SK-N-SH (cell line): ENCODE data around the gene TFEB. TPM values are rescaled to one million over a fixed set of nuclear protein-coding genes. Genes with fewer than 3 reads are reported as not detected.

Source experiments
- CTCF ChIA-PET: fragments of 300-600, 350-600 bp; formaldehyde crosslinking; extraction: SDS; loops from one replicate; lab custom pipeline; 2021; lab: Yijun Ruan, JAX
- POLR2A ChIA-PET: fragments of 350-600 bp; sonication (Branson Sonifier 250); formaldehyde crosslinking; extraction: SDS; loops from one replicate; lab custom pipeline; 2020; ENCODE audit warnings: antibody characterized with exemption, inconsistent platforms; lab: Yijun Ruan, JAX
- DNase-seq: peaks from one replicate; pipeline ENCODE4 v3.0.0; 2012
- H2AFZ ChIP-seq: fragments of 200-600 bp; sonication (generic); 2 replicates; pipeline ENCODE4 v1.8.1; 2016; ENCODE audit warnings: antibody characterized with exemption, mild to moderate bottlenecking, low read depth
- H3F3A ChIP-seq: fragments of 200-600 bp; sonication (generic); replicated peaks from 2 replicates; pipeline ENCODE3; 2016; ENCODE audit warnings: antibody characterized with exemption, mild to moderate bottlenecking; ENCODE audit not compliant: insufficient read depth
- H3K27ac ChIP-seq, 2 experiments: fragments of 200-500 bp in 1 of 2; fragments of 200-600 bp in 1 of 2; sonication (Bioruptor generic) in 1 of 2; sonication (generic), shearing (Covaris generic) in 1 of 2; 2 replicates each; pipeline versions ENCODE4 v1.5.1 to v1.6.1; 2014 to 2016; ENCODE audit warnings: low read depth in 2 of 2, inconsistent platforms in 1 of 2, low read length in 1 of 2, mild to moderate bottlenecking in 1 of 2, mixed read lengths in 1 of 2
- H3K27me3 ChIP-seq: fragments of 200-600 bp; sonication (generic), shearing (Covaris generic); 2 replicates; pipeline ENCODE4 v1.6.1; 2016; ENCODE audit warnings: mixed run types; ENCODE audit not compliant: insufficient read depth
- H3K36me3 ChIP-seq, 2 experiments: fragments of 200-500 bp in 1 of 2; fragments of 200-600 bp in 1 of 2; sonication (Bioruptor generic) in 1 of 2; sonication (generic) in 1 of 2; replicated peaks in 1 of 2; 2 replicates each; pipeline versions ENCODE3 to v1.5.1; 2014 to 2016; ENCODE audit warnings: low read length in 1 of 2, mild to moderate bottlenecking in 1 of 2; ENCODE audit not compliant: insufficient read depth in 2 of 2, control insufficient read depth in 1 of 2
- H3K4me1 ChIP-seq, 2 experiments: fragments of 200-500 bp in 1 of 2; fragments of 200-600 bp in 1 of 2; sonication (Bioruptor generic) in 1 of 2; sonication (generic), shearing (Covaris generic) in 1 of 2; 2 replicates each; pipeline versions ENCODE4 v1.5.1 to v1.6.1; 2014 to 2016; ENCODE audit warnings: low read depth in 1 of 2, low read length in 1 of 2, mixed run types in 1 of 2; ENCODE audit not compliant: insufficient read depth in 2 of 2, control insufficient read depth in 1 of 2
- H3K4me2 ChIP-seq: fragments of 200-600 bp; sonication (generic), shearing (Covaris generic); 2 replicates; pipeline ENCODE4 v1.6.1; 2017; ENCODE audit warnings: mixed run types
- H3K4me3 ChIP-seq, 2 experiments: fragments of 200-500 bp in 1 of 2; fragments of 200-600 bp in 1 of 2; sonication (Bioruptor generic) in 1 of 2; sonication (generic), shearing (Covaris generic) in 1 of 2; 2 replicates each; pipeline versions ENCODE4 v1.5.1 to v1.8.1; 2014 to 2016; ENCODE audit warnings: low read depth in 2 of 2, inconsistent platforms in 1 of 2, low read length in 1 of 2, mild to moderate bottlenecking in 1 of 2, mixed read lengths in 1 of 2, moderate library complexity in 1 of 2
- H3K79me2 ChIP-seq: fragments of 200-600 bp; sonication (generic); 2 replicates; pipeline ENCODE4 v1.8.1; 2017; ENCODE audit warnings: mild to moderate bottlenecking; ENCODE audit not compliant: insufficient read depth
- H3K9ac ChIP-seq: fragments of 200-600 bp; sonication (generic); 2 replicates; pipeline ENCODE4 v1.6.1; 2017; ENCODE audit warnings: mixed run types
- H3K9me2 ChIP-seq: fragments of 200-600 bp; sonication (generic); 2 replicates; pipeline ENCODE4 v1.6.1; 2017; ENCODE audit warnings: mixed run types
- H3K9me3 ChIP-seq: fragments of 200-600 bp; sonication (generic); 2 replicates; pipeline ENCODE4 v1.6.1; 2017; ENCODE audit warnings: mixed run types, mild to moderate bottlenecking, moderate library complexity
- H4K20me1 ChIP-seq: fragments of 200-600 bp; sonication (generic); 2 replicates; pipeline ENCODE4 v1.6.1; 2017; ENCODE audit warnings: mild to moderate bottlenecking, mixed run types; ENCODE audit not compliant: insufficient read depth
- EP300 ChIP-seq, 2 experiments: IDR thresholded peaks; 2 replicates each; pipeline versions ENCODE4 v1.4.0 to v1.6.1; 2012; ENCODE audit warnings: borderline replicate concordance in 1 of 2, low read depth in 1 of 2, low read length in 1 of 2
- EZH2phosphoT487 ChIP-seq: fragments of 200-600 bp; sonication (generic); IDR thresholded peaks from 2 replicates; pipeline ENCODE4 v1.6.1; 2017; ENCODE audit warnings: low read depth, mixed run types, mild to moderate bottlenecking, antibody characterized with exemption, moderate library complexity, borderline replicate concordance
- FOSL2 ChIP-seq: IDR thresholded peaks from 2 replicates; pipeline ENCODE4 v1.4.0; 2012; ENCODE audit warnings: low read depth, mild to moderate bottlenecking, moderate library complexity, borderline replicate concordance
- FOXM1 ChIP-seq: IDR thresholded peaks from 2 replicates; pipeline ENCODE4 v1.4.0; 2012; ENCODE audit warnings: low read depth, mild to moderate bottlenecking
- GABPA ChIP-seq: IDR thresholded peaks from 2 replicates; pipeline ENCODE4 v1.4.0; 2012; ENCODE audit warnings: low read depth, mild to moderate bottlenecking
- GATA2 ChIP-seq: sonication (generic); formaldehyde crosslinking; IDR thresholded peaks from 2 replicates; pipeline ENCODE4 v1.5.0; 2020; ENCODE audit warnings: mild to moderate bottlenecking, missing genetic modification reagents
- IRF3 ChIP-seq: fragments of 150-350 bp; IDR thresholded peaks from 2 replicates; pipeline ENCODE4 v1.6.1; 2016; ENCODE audit warnings: mild to moderate bottlenecking, low read depth, low read length
- MEF2A ChIP-seq: IDR thresholded peaks from 2 replicates; pipeline ENCODE4 v1.4.0; 2012; ENCODE audit warnings: low read depth, borderline replicate concordance
- MXI1 ChIP-seq: IDR thresholded peaks from 2 replicates; pipeline ENCODE4 v1.6.1; 2012; ENCODE audit warnings: mild to moderate bottlenecking, low read depth, low read length, improper control_type of control experiment
- NFIC ChIP-seq: IDR thresholded peaks from 2 replicates; pipeline ENCODE4 v1.4.0; 2012; ENCODE audit warnings: borderline replicate concordance
- PBX3 ChIP-seq: IDR thresholded peaks from 2 replicates; pipeline ENCODE4; 2012
- REST ChIP-seq: IDR thresholded peaks from 2 replicates; pipeline ENCODE4 v1.6.1; 2012; ENCODE audit warnings: mild to moderate bottlenecking, low read depth, low read length, moderate library complexity
- RFX5 ChIP-seq: IDR thresholded peaks from 2 replicates; pipeline ENCODE4 v1.6.1; 2012; ENCODE audit warnings: mild to moderate bottlenecking, improper control_type of control experiment, low read length
- SMC3 ChIP-seq: IDR thresholded peaks from 2 replicates; pipeline ENCODE4 v1.6.1; 2012; ENCODE audit warnings: low read depth, low read length, improper control_type of control experiment
- TCF12 ChIP-seq: IDR thresholded peaks from 2 replicates; pipeline ENCODE4 v1.4.0; 2012
- TEAD4 ChIP-seq: IDR thresholded peaks from 2 replicates; pipeline ENCODE4 v1.4.0; 2012; ENCODE audit warnings: mild to moderate bottlenecking, borderline replicate concordance; ENCODE audit not compliant: insufficient read depth
- USF1 ChIP-seq: IDR thresholded peaks from 2 replicates; pipeline ENCODE4 v1.4.0; 2012; ENCODE audit warnings: low read depth, borderline replicate concordance
- USF2 ChIP-seq: fragments of 150-350 bp; IDR thresholded peaks from 2 replicates; pipeline ENCODE4 v1.6.1; 2017; ENCODE audit warnings: antibody characterized with exemption, low read length, low read depth, borderline replicate concordance
- YY1 ChIP-seq: IDR thresholded peaks from 2 replicates; pipeline ENCODE4 v1.4.0; 2012; ENCODE audit warnings: low read depth, mild to moderate bottlenecking
- WGBS: methylation state at CpG from one replicate; pipeline ENCODE4 v1.1.6; 2017; ENCODE audit warnings: low lambda C conversion rate; 5-methylcytosine and 5-hydroxymethylcytosine counted together
- polyA plus RNA-seq, 3 experiments: library from polyadenylated mRNA; depleted of rRNA; stranded (reverse); fragments of >200 nt; gene quantifications; 2 replicates each; pipeline ENCODE4 v1.2.3, GENCODE V29; 2012

The TFEB gene
- polyA plus RNA-seq, 1 of the 3 experiments (the other 2 are of a cell fraction): 6.2 TPM

GRCh38 chr6:41685641-41686380, 49.6 kb downstream of the TFEB start:
- H3K27ac ChIP-seq: no peak overlapping the region
- no peaks in the 10 kb centered on the region for H4K20me1 ChIP-seq
- POLR2A ChIA-PET: no interaction called here
- H3F3A ChIP-seq: peaks cover 3% of the 10 kb centered on the region
- DNase-seq: no peak
- no peaks in the 10 kb centered on the region for H3K9me2 ChIP-seq
- peaks cover 4 to 6% of the 10 kb centered on the region in 2 experiments for H3K36me3 ChIP-seq
- no peak overlapping the region for H3K9ac ChIP-seq
- TF ChIP-seq YY1 (no peak), GATA2 (CRISPR knock-in tag) (no peak), REST (no peak), IRF3 (no peak), FOSL2 (no peak), NFIC (no peak), GABPA (no peak), RFX5 (no peak), TCF12 (no peak), USF1 (no peak), USF2 (no peak), FOXM1 (no peak), MXI1 (no peak), TEAD4 (no peak), EP300 (IDR thresholded peaks at IDR 0.05; ENCODE audit: borderline replicate concordance in 1 of 2, low read depth in 1 of 2, low read length in 1 of 2) (no peak), PBX3 (no peak), SMC3 (no peak), MEF2A (no peak), EZH2phosphoT487 (no peak)
- no peak overlapping the region for H3K4me3 ChIP-seq
- no peaks in the 10 kb centered on the region for H3K27me3 ChIP-seq
- H3K79me2 ChIP-seq: no peaks in the 10 kb centered on the region
- H3K4me1 ChIP-seq: peaks cover 11 to 22% of the 10 kb centered on the region in 2 experiments; a peak in 3 of 4 replicates
- 95% methylated on average over 7 of the region's 7 CpGs for WGBS
- H3K4me2 ChIP-seq: no peak overlapping the region
- H2AFZ ChIP-seq: no peak overlapping the region
- CTCF ChIA-PET: interaction anchor here (0.9 to 19.4 kb wide), 13 partner anchors 8 to 316 kb away, joined by 3 to 504 read pairs (median 17); partner anchors contain the start of gene TOMM6
- no peaks in the 10 kb centered on the region for H3K9me3 ChIP-seq
